Activated T-helper 17 cell treated with anti-CD3 and anti-CD28 coated beads, Interleukin-2, amount 50 U/mL, for 72 hours (primary cell): Measurements from ENCODE around the gene CNN2. TPM values are rescaled to one million over a fixed set of nuclear protein-coding genes. Genes with fewer than 3 reads are reported as not detected.
"Not testable (repeated sequence)": the region's sequence is repeated elsewhere in the genome, so short reads cannot be mapped to it uniquely, and the experiment has no call there.

Experiments
- ATAC-seq: fragments of 150-1000 bp; cut with Tn5 transposase; replicated peaks from 2 replicates; pipeline ENCODE4 v1.10.0; 2021; ENCODE audit warnings: mild to moderate bottlenecking, moderate library complexity
- H3K27ac Mint-ChIP-seq: one replicate; pipeline ENCODE4 v1.8.0; 2022; ENCODE audit warnings: mixed read lengths
- H3K27me3 Mint-ChIP-seq: one replicate; pipeline ENCODE4 v1.8.0; 2022; ENCODE audit warnings: mixed read lengths
- H3K36me3 Mint-ChIP-seq: one replicate; pipeline ENCODE4 v1.8.0; 2022; ENCODE audit warnings: low read depth, mild to moderate bottlenecking, mixed read lengths
- H3K4me1 Mint-ChIP-seq: one replicate; pipeline ENCODE4 v1.8.0; 2022; ENCODE audit warnings: mixed read lengths
- H3K4me3 Mint-ChIP-seq: one replicate; pipeline ENCODE4 v1.8.0; 2022; ENCODE audit warnings: mild to moderate bottlenecking, mixed read lengths
- H3K9me3 Mint-ChIP-seq: one replicate; pipeline ENCODE4 v1.8.0; 2022; ENCODE audit warnings: mixed read lengths
- total RNA-seq, 2 donors: library from RNA; stranded (reverse); gene quantifications; one replicate each; pipeline ENCODE4 v1.2.3, GENCODE V29; 2022

CNN2 gene
- total RNA-seq, 2 donors from 2014 or later: 152 to 246 TPM

DNA sequence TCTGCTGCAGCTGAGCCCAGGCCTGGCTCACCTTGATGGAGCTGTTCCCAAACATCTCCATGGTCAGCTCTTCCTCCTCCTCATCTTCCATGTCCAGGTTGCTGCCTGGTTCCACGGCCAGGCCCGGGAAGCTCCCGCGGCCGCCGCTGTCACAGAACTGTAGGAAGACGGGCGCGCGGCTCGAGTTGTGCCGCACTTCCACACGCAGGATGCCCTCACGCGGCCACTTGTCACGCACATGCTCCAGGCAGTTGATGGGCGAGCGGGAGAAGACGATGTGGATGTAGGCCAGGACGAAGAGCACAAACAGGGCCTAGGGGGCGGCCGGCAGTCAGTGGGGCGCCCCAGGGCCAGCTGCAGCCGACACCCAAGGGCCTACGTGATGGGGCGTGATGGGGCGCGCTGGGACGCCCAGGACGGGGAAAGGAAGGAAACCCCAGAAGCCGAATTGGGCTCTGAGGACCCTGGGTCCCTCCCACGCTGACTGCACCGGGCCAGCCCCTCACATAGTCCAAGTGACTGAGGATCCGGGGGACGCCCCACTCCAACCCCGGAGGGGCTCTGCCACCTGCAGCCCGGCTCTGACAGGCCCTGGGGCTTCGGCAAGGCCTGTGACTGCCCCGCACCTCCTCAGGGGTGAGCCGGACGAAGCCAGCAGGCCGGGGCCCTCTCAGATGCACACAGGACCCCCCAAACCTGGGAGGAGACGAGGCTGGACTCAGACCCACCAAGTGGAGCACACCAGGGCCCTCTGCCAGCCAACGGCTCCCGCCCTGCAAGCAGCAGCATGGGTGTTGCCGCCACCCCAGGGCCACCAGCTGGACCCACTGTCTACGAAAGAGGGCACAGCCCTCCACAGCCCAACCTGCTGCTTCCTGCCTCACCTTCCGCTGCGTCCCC lies 12.0 kb upstream of the CNN2 start:
- Mint-ChIP-seq H3K9me3 (no peaks in the 10 kb centered on the region), H3K27ac (no peak overlapping the region), H3K27me3 (no peaks in the 10 kb centered on the region), H3K36me3 (peaks cover 12% of the 10 kb centered on the region), H3K4me1 (peaks cover 8% of the 10 kb centered on the region), H3K4me3 (no peak overlapping the region)
- no peak for ATAC-seq

DNA sequence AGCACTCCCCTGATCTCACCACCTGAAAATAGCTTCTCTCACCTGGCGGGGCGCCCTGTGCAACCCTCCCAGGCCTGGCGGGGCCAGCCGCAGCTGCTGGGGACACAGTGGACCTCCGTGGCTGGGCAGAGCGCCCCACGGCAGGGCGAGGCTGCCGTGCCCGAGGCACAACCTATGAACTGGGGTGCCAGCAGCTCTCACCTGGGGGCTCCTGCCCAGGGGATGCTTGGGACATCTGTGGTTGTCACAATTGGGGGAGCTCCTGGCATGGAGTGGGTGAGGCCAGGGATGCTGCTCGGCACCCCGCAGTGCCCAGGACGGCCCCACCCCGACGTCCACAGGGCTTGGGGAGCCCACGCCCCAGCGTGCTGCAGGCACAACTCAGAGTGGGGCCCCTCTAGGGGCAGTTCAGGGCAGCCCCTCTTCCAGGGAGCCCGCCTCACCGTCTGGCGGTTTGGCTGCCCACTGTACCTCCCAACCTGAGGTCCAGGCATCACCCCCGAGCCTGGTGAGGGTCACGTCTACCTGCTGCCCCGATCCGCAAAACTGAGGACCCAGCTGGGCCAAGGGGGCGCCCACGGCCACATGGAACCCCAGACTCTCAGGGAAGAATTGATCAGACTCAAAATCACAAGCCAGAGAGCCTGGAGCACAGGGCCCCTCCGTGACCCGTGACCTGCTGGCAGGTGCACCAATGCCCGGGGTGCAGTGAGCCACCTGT lies 11.2 kb upstream of the CNN2 start:
- Mint-ChIP-seq H3K27me3 (no peaks in the 10 kb centered on the region), H3K9me3 (no peaks in the 10 kb centered on the region), H3K4me3 (peak overlapping the region; percentile 91), H3K4me1 (peaks cover 8% of the 10 kb centered on the region), H3K36me3 (peaks cover 17% of the 10 kb centered on the region), H3K27ac (no peak overlapping the region)
- ATAC-seq: no peak

DNA sequence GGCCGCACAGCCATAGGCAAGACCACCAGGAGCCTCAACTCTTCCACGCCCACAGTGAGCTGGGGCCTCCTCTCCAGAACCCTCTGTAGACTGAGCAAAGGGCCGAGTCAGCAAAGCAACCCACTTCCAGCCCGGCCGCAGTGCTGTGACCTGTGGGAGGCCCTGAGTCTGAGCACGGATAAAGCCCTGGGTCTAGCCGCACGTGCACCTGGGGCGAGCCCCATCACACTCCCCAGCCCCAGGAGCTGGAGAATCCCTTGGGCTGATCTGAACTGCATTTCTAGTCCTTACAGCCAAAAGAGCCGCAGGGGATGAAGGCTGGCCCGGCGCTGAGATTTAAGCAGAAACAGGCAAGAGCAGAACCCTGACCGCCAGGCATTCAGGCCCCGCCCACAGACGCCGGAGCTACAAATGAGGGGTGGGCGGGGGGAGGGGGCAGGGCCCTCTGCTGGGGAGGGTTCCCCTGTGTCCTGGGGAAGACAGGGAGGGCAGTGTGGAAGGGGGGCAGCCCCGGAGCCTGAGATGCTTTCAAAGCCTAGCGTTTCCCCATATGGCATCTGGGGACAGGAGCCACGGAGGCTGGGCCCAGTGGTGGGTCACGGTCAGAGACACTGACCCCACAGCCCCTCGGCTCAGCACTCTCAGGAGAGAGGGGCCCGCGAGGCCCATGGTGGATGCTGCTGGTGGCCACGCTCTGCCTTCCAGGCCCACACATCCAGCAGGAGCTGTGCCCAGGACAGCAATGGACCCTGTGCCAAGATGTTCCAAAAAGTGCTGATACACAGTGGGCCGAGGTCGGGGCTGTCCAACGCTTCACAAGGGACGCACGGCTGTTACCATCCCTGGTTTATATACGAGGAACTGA lies 10.4 kb upstream of the CNN2 start:
- no peak overlapping the region for H3K27ac Mint-ChIP-seq
- H3K4me3 Mint-ChIP-seq: peak overlapping the region; percentile 91
- ATAC-seq: peak; percentile 39
- no peaks in the 10 kb centered on the region for H3K9me3 Mint-ChIP-seq
- peaks cover 22% of the 10 kb centered on the region for H3K36me3 Mint-ChIP-seq
- H3K4me1 Mint-ChIP-seq: peaks cover 8% of the 10 kb centered on the region
- no peaks in the 10 kb centered on the region for H3K27me3 Mint-ChIP-seq

DNA sequence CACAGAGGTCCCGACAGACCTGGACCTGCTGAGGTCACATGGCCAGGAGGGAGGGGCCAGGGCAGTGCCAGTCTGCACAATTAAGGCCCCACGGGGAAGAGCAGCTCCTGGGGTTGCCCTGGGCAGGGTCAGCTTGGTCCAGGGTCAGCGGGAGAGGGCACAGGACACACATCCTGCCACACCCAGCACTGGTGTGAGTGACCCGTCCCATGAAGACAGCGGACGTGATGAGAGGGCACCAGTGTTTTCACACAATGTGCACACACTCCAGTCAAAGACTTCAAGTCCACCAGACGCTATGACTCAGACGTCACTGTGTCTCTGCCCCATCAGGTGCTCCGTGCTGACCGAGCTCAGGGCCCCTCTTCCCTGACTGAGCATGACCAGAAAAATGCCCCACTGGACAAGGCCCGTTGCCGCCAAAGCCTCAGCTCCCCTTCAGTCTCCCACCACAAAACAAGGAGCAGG lies 9.7 kb upstream of the CNN2 start:
- peak overlapping the region; percentile 91 for H3K4me3 Mint-ChIP-seq

DNA sequence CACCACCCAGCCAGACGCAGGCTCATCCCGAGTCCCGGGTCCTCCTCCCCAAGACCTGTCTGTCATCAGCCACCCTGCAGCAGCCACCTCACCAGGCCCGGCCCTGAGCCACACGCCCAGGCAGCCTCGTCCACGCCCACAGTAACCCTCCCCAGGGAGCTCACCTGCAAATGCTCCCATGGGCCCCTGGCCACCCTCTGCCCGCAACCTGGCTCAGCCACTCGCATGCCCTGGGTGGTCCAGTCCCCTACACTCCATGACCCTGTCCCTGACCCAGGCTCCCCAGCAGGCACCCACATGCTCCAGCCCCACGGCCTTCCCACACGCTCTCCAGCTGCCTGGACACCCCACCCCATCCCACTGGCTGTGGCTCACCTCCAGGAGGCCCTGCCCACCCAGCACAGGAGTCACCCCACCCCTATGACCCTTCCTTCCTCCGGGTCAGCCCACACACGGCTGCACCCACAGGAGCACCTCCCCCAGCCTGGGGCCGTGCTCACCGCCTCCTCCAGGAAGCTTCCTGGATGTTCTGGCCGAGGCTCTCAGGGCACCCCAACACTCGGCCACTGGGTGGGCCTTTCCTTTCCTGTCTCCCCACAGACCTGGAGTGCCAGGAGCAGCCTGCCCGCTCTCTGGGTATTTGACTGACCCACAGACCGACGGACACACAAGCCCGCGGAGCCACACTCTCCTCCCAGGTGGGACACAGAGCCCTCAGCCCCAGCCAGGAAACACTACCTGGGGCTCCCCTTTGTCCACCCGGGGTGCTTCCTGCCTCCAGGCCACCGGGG lies 9.1 kb upstream of the CNN2 start:
- Mint-ChIP-seq H3K4me3 (peak overlapping the region; percentile 91), H3K27ac (peak overlapping the region; percentile 90), H3K36me3 (peaks cover 30% of the 10 kb centered on the region), H3K9me3 (no peaks in the 10 kb centered on the region), H3K4me1 (peaks cover 15% of the 10 kb centered on the region), H3K27me3 (no peaks in the 10 kb centered on the region)
- ATAC-seq: no peak

More for the DNA sequence above, 9.7 kb upstream of the CNN2 start:
- Mint-ChIP-seq H3K9me3 (no peaks in the 10 kb centered on the region), H3K27ac (peak overlapping the region; percentile 90), H3K36me3 (peaks cover 28% of the 10 kb centered on the region), H3K4me1 (peaks cover 14% of the 10 kb centered on the region), H3K27me3 (no peaks in the 10 kb centered on the region)
- no peak for ATAC-seq

DNA sequence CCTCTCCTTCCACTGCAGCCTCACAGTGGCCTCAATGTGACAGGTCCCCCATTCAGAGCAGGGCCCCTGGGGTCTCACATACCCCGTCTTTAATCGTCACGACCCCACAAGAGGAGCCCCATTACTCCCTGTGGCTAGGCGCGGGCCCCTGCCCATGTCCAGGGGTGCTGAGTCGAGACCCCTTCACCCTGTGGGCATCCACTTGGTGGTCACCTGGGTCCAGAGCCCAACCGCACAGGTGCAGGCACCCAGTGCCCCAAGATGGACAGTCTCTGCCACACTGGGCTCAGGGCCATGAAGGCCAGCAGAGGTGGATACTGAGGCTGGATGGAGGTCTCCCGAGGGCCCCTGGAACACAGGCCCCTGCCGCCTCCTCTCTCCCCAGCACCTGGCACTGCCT lies 8.5 kb upstream of the CNN2 start:
- H3K27me3 Mint-ChIP-seq: no peaks in the 10 kb centered on the region
- H3K27ac Mint-ChIP-seq: peak overlapping the region; percentile 90
- no peaks in the 10 kb centered on the region for H3K9me3 Mint-ChIP-seq
- H3K36me3 Mint-ChIP-seq: peaks cover 30% of the 10 kb centered on the region
- H3K4me1 Mint-ChIP-seq: peaks cover 15% of the 10 kb centered on the region
- no peak for ATAC-seq
- peak overlapping the region; percentile 91 for H3K4me3 Mint-ChIP-seq

DNA sequence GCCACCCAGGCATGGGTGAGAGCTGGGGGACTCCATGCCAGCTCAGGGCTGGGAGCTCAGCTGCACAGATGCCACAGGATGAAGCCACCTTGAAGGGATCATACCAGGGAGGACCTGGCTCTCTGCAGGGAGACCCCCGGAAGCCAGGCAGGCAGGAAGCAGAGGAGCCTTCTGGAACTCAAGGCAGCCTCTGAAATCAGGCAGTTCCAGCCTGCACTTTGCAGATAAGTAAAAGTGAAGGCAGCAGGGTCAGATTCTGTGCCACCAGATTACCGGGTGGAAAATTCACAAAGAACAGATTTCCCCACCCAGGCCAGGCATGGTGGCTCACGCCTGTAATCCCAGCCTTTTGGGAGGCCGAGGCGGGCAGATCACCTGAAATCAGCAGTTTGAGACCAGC lies 8.0 kb upstream of the CNN2 start:
- H3K27ac Mint-ChIP-seq: peak overlapping the region; percentile 25
- peaks cover 15% of the 10 kb centered on the region for H3K4me1 Mint-ChIP-seq
- no peak for ATAC-seq
- H3K27me3 Mint-ChIP-seq: no peaks in the 10 kb centered on the region
- H3K36me3 Mint-ChIP-seq: peaks cover 30% of the 10 kb centered on the region
- H3K9me3 Mint-ChIP-seq: no peaks in the 10 kb centered on the region
- peak overlapping the region; percentile 91 for H3K4me3 Mint-ChIP-seq

DNA sequence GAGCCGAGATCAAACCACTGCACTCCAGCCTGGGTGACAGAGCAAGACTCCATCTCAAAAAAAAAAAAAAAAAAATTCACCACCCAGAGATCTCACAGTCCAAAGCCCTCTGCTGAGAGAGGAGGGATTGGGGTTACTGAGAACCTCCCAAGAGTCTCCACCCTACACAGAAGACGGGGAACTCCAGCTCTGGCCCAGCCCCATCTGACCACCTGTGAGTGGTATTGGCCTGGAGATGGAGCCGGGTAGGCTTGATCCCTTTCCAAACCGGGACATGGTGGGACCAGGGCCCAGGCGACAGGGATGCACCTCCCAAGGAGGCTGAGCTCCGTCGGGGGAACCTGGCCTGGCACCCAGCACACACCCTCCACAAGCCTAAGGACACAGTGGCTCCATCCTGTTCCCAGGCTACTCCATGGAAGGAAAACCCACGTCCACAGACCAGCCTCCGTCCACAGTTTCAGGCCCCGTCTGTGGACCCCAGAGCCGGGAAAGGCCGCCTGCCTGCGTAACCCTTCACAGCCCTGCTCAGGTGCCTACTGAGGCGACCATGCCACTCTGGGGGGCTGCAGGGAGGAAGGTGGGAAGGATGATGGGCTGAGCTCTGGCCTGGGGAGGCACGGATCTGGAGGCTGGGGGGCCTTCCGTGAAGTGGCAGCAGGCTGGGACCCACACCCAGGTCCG lies 7.3 kb upstream of the CNN2 start:
- Mint-ChIP-seq H3K4me1 (peaks cover 15% of the 10 kb centered on the region), H3K4me3 (peak overlapping the region; percentile 91), H3K27me3 (no peaks in the 10 kb centered on the region), H3K27ac (peak overlapping the region; percentile 25), H3K36me3 (peaks cover 30% of the 10 kb centered on the region), H3K9me3 (no peaks in the 10 kb centered on the region)
- ATAC-seq: no peak

DNA sequence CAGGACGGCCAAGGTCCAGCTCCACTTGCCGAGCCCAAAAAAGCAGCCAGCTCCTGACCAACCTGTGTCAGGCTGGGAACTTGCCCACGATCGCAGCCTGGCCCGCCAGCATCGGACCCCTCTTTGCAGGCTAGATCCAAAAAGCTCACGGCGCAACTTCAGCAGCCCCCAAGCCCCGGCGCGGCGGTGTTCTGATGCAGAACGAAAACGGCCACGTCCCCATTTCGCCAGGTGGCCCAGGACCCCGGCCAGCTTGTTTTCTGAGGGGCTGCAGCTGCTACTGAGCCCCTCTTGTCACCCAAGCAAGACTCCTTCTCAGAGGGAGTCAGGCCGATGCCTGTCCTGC lies 6.8 kb upstream of the CNN2 start:
- Mint-ChIP-seq H3K27ac (peak overlapping the region; percentile 100), H3K9me3 (no peaks in the 10 kb centered on the region), H3K4me3 (peak overlapping the region; percentile 91), H3K36me3 (peaks cover 30% of the 10 kb centered on the region), H3K27me3 (no peaks in the 10 kb centered on the region), H3K4me1 (peaks cover 15% of the 10 kb centered on the region)
- ATAC-seq: no peak

DNA sequence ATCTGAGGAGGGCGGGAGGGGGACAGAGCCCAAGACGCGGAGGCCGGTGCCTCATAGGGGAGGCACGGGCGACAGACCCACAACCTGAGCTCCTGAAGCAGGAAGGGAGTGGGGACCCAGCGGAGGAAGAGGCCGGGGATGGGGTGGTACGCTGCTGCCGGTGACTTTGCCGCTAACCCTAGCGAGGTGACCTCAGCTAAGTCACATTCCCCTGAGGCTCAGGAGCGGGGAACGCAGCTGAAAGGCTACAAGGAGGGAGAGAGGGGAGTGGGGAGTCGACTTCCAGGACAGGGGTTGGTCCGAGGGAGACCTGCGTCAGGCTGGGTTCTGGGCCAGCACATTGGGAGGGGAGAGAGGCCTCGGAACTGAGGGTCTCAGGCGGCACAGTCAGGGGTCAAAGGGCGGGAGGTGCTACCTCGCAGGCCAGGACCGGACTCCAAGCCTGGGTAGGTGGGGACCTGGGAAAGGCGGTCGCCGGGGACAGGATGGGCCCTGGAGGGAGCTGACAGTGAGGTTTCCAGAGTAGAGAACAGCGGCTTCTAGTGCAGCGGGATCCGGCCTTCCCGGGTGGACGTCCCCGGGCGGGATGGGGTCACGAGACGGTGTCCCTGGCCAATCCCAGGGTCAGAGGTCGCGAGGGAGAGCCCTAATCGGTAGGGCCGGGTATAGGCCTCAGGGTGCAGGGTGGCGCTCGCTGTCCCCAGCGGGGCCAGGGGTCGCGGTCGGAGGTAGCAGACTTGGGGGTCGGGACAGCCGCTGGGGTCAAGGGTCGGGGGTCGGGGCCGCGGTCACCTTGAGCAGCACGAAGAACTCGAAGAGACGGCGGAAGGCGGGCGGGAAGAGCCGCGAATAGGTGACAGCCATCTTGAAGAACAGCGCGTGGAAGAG lies 6.2 kb upstream of the CNN2 start:
- H3K9me3 Mint-ChIP-seq: no peaks in the 10 kb centered on the region
- no peaks in the 10 kb centered on the region for H3K27me3 Mint-ChIP-seq
- no peak for ATAC-seq
- peaks cover 19% of the 10 kb centered on the region for H3K4me1 Mint-ChIP-seq
- H3K36me3 Mint-ChIP-seq: peaks cover 30% of the 10 kb centered on the region
- peak overlapping the region; percentile 100 for H3K27ac Mint-ChIP-seq
- peak overlapping the region; percentile 91 for H3K4me3 Mint-ChIP-seq

DNA sequence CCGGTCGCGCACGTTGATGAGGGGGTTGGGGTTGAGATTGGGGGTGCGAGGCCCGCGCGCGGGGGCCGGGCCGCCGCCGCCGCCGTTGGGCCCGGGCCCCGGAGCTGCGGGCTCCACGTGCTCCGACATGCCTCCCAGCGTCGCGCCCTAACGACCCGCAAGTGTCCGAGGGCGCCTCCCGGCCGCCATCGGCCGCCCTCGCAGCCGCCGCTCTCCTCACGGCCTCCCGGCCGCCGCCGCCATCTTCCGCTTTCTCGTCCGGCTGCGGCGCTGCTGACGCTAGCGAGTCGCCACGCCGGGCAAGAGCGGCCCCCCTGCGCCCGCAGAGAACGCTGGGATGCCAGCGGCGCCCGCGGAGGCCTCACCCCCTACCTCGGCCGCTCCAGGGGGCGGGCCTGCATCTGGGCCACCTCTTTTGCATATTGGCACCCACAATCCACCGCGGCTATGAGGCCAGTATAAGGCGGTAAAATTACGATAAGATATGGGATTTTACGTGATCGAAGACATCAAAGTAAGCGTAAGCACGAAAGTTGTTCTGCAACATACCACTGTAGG lies 5.5 kb upstream of the CNN2 start, which contains the start of gene TMEM259:
Gene TMEM259 (minus strand): TSS at position 256 of the 558 bp plus-strand sequence. CDS start 127 bp downstream, at position 129.
- ATAC-seq: peak; percentile 92
- peaks cover 30% of the 10 kb centered on the region for H3K36me3 Mint-ChIP-seq
- H3K27ac Mint-ChIP-seq: peak within 1 kb of the TSS; percentile 100
- H3K4me1 Mint-ChIP-seq: peaks cover 21% of the 10 kb centered on the region
- H3K4me3 Mint-ChIP-seq: peak within 1 kb of the TSS; percentile 91
- no peaks in the 10 kb centered on the region for H3K9me3 Mint-ChIP-seq
- H3K27me3 Mint-ChIP-seq: no peaks in the 10 kb centered on the region

DNA sequence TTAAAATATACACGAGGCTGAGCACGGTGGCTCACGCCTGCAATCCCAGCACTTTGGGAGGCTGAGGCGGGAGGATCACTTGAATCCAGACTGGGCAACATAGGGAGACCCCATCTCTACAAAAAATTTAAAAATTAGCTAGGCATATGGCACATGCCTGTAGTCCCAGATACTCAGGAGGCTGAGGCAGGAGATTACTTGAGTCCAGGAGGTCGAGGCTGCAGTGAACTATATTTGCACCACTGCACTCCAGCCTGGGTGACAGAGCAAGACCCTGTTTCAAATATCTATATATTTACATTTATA lies 2.6 kb upstream of the CNN2 start:
- H3K27ac Mint-ChIP-seq, ATAC-seq, H3K9me3 Mint-ChIP-seq, H3K27me3 Mint-ChIP-seq, H3K4me3 Mint-ChIP-seq: not testable (repeated sequence)
- peaks cover 29% of the 10 kb centered on the region for H3K36me3 Mint-ChIP-seq
- peaks cover 13% of the 10 kb centered on the region for H3K4me1 Mint-ChIP-seq
